Measurements from ENCODE around the gene OSBPL10. TPM values are rescaled to one million over a fixed set of nuclear protein-coding genes. Genes with fewer than 3 reads are reported as not detected.
"Not testable (repeated sequence)": the region's sequence is repeated elsewhere in the genome, so short reads cannot be mapped to it uniquely, and the experiment has no call there.

OSBPL10 gene
- total and polyA plus RNA-seq, 7 donors = 2.3 to 77.7 (median 8.5) TPM

- DNase-seq = no peak
- Histone ChIP-seq H3K27me3 (no peaks in the 10 kb centered on the region), H3K9me3 (no peaks in the 10 kb centered on the region), H3K4me1 (peaks cover 0 to 20% (median 14%) of the 10 kb centered on the region in 4 donors), H3K27ac (peak overlapping the region in 1 of 4 donors; percentile 19), H3K4me3 (no peak overlapping the region), H3K36me3 (no peaks in the 10 kb centered on the region)
- TF ChIP-seq POLR2AphosphoS5 (IDR thresholded peaks at IDR 0.05) (peak in 3 of 4 donors; percentile 18 to 53 (median 40)), CTCF (IDR thresholded peaks at IDR 0.05) (no peak), EP300 (IDR thresholded peaks at IDR 0.05) (no peak)
- WGBS, 2 donors = 83 to 85% methylated on average over 7 of the region's 7 CpGs
- intact Hi-C loops (cut with DNase I) = no loop called here
Observed at GRCh38 chr3:31878231-31878838, 102.7 kb downstream of the OSBPL10 start.

- H3K36me3 ChIP-seq = no peaks in the 10 kb centered on the region
- no peaks in the 10 kb centered on the region for H3K27me3 ChIP-seq
- WGBS, 2 donors = 80 to 89% methylated on average over 7 of the region's 7 CpGs
- no peak overlapping the region for H3K4me3 ChIP-seq
- TF ChIP-seq POLR2AphosphoS5 (IDR thresholded peaks at IDR 0.05) = no peak
- peaks cover 0 to 20% (median 14%) of the 10 kb centered on the region in 4 donors for H3K4me1 ChIP-seq
- H3K9me3 ChIP-seq = no peaks in the 10 kb centered on the region
- intact Hi-C loops (cut with DNase I) = no loop called here
- DNase-seq = no peak
- H3K27ac ChIP-seq = no peak overlapping the region
Observed at GRCh38 chr3:31876331-31876730, 104.7 kb downstream of the OSBPL10 start.

- 97 to 99% methylated on average over 2 of the region's 2 CpGs for WGBS, 2 donors
- TF ChIP-seq POLR2AphosphoS5 (IDR thresholded peaks at IDR 0.05) = no peak
- no peak for TF ChIP-seq EP300 (IDR thresholded peaks at IDR 0.05)
- TF ChIP-seq CTCF (IDR thresholded peaks at IDR 0.05) = no peak
- no peak for TF ChIP-seq POLR2A (IDR thresholded peaks at IDR 0.05)
- intact Hi-C loops (cut with DNase I) = no loop called here
Observed at GRCh38 chr3:31875437-31875836, 105.6 kb downstream of the OSBPL10 start.

GRCh38 chr3:31873254-31873820 lies 107.7 kb downstream of the OSBPL10 start:
- 90 to 93% methylated on average over 5 of the region's 5 CpGs for WGBS, 2 donors
- intact Hi-C loops (cut with DNase I) = no loop called here
- no peaks in the 10 kb centered on the region for H3K9me3 ChIP-seq
- H3K4me1 ChIP-seq = peaks cover 0 to 16% (median 9%) of the 10 kb centered on the region in 4 donors
- H3K36me3 ChIP-seq = no peaks in the 10 kb centered on the region
- TF ChIP-seq POLR2A (IDR thresholded peaks at IDR 0.05) = no peak
- no peak for TF ChIP-seq EP300 (IDR thresholded peaks at IDR 0.05)
- TF ChIP-seq CTCF (IDR thresholded peaks at IDR 0.05) = no peak
- no peak for TF ChIP-seq POLR2AphosphoS5 (IDR thresholded peaks at IDR 0.05)
- H3K4me3 ChIP-seq = no peak overlapping the region
- H3K27ac ChIP-seq = no peak overlapping the region
- H3K27me3 ChIP-seq = no peaks in the 10 kb centered on the region
- no peak for DNase-seq

More at GRCh38 chr3:31875437-31875836, 105.6 kb downstream of the OSBPL10 start:
- H3K36me3 ChIP-seq = no peaks in the 10 kb centered on the region
- no peak overlapping the region for H3K27ac ChIP-seq
- H3K4me1 ChIP-seq = peaks cover 0 to 20% (median 14%) of the 10 kb centered on the region in 4 donors
- H3K4me3 ChIP-seq = no peak overlapping the region
- no peaks in the 10 kb centered on the region for H3K27me3 ChIP-seq
- DNase-seq = no peak
- no peaks in the 10 kb centered on the region for H3K9me3 ChIP-seq

- H3K27me3 ChIP-seq = no peaks in the 10 kb centered on the region
- peaks cover 0 to 9% (median 3%) of the 10 kb centered on the region in 4 donors for H3K4me1 ChIP-seq
- H3K4me3 ChIP-seq = no peak overlapping the region
- intact Hi-C loops (cut with DNase I) = no loop called here
- no peak overlapping the region for H3K27ac ChIP-seq
- DNase-seq = no peak
- WGBS, 2 donors = 93 to 95% methylated on average over 5 of the region's 5 CpGs
- H3K9me3 ChIP-seq = no peaks in the 10 kb centered on the region
- no peak for TF ChIP-seq EP300 (IDR thresholded peaks at IDR 0.05)
- TF ChIP-seq CTCF (IDR thresholded peaks at IDR 0.05) = no peak
- no peak for TF ChIP-seq POLR2AphosphoS5 (IDR thresholded peaks at IDR 0.05)
- TF ChIP-seq POLR2A (IDR thresholded peaks at IDR 0.05) = no peak
- H3K36me3 ChIP-seq = no peaks in the 10 kb centered on the region
Observed at GRCh38 chr3:31871939-31872507, 109.0 kb downstream of the OSBPL10 start.

GRCh38 chr3:31870111-31870510 lies 111.0 kb downstream of the OSBPL10 start:
- H3K9me3 ChIP-seq; H3K4me1 ChIP-seq; H3K27ac ChIP-seq; H3K36me3 ChIP-seq; intact Hi-C loops (cut with DNase I); H3K27me3 ChIP-seq; DNase-seq; H3K4me3 ChIP-seq: not testable (repeated sequence)
- WGBS, 2 donors = 95 to 98% methylated on average over 28 of the region's 28 CpGs
